Lung (tissue), 12 donors: ENCODE results near the gene IQGAP2. TPM values are rescaled to one million over a fixed set of nuclear protein-coding genes. Genes with fewer than 3 reads are reported as not detected.

Experiments
- ATAC-seq: fragments of 200-7000 bp; cut with Tn5 transposase; one replicate; pipeline ENCODE4 v1.9.1; 2020; ENCODE audit warnings: moderate number of reproducible peaks; ENCODE audit not compliant: insufficient read depth, low FRiP score
- DNase-seq, 3 donors: peaks; one replicate each; pipeline ENCODE4 v3.0.0-alpha.2; 2013 to 2017
- H3K27ac ChIP-seq, 2 donors: one replicate each; pipeline ENCODE4 v1.5.1; 2013; ENCODE audit warnings: mild to moderate bottlenecking in 2 of 2, moderate library complexity in 2 of 2, control low read depth in 1 of 2, inconsistent platforms in 1 of 2, low read depth in 1 of 2, low read length in 1 of 2
- H3K27me3 ChIP-seq, 3 donors: one replicate each; pipeline ENCODE4 v1.5.1; 2013; ENCODE audit warnings: low read length in 2 of 3; ENCODE audit not compliant: control insufficient read depth in 3 of 3, insufficient read depth in 3 of 3
- H3K36me3 ChIP-seq, 4 donors: one replicate each; pipeline ENCODE4 v1.5.1; 2013; ENCODE audit warnings: low read length in 4 of 4, mild to moderate bottlenecking in 1 of 4, moderate library complexity in 1 of 4; ENCODE audit not compliant: control insufficient read depth in 4 of 4, insufficient read depth in 4 of 4
- H3K4me1 ChIP-seq, 5 donors: one replicate each; pipeline ENCODE4 v1.5.1; 2013; ENCODE audit warnings: low read length in 5 of 5, mild to moderate bottlenecking in 2 of 5, moderate library complexity in 1 of 5; ENCODE audit not compliant: control insufficient read depth in 5 of 5, insufficient read depth in 5 of 5
- H3K4me3 ChIP-seq: one replicate; pipeline ENCODE4 v1.5.1; 2013; ENCODE audit warnings: mild to moderate bottlenecking, control low read depth, moderate library complexity
- H3K9ac ChIP-seq, 2 donors: one replicate each; pipeline ENCODE4 v1.5.1; 2013; ENCODE audit warnings: low read length in 2 of 2, control low read depth in 1 of 2; ENCODE audit not compliant: insufficient read depth in 1 of 2
- H3K9me3 ChIP-seq, 4 donors: one replicate each; pipeline ENCODE4 v1.5.1; 2013; ENCODE audit warnings: low read length in 3 of 4, mild to moderate bottlenecking in 1 of 4, moderate library complexity in 1 of 4; ENCODE audit not compliant: control insufficient read depth in 4 of 4, insufficient read depth in 3 of 4
- WGBS, 2 donors: extraction: QIAGEN DNeasy Blood & Tissue Kit; methylation state at CpG; one replicate each; pipeline ENCODE4 v1.1.7; 2013; 5-methylcytosine and 5-hydroxymethylcytosine counted together
- polyA plus RNA-seq, 2 donors: library from polyadenylated mRNA; stranded (reverse); fragments of 200-250 nt; gene quantifications; one replicate each; pipeline ENCODE4 v1.2.1, GENCODE V29; 2013
- total RNA-seq, 2 donors: library from RNA; depleted of rRNA in 1 of 2; stranded (reverse); fragments of >200 nt in 1 of 2; gene quantifications; one replicate each; pipeline ENCODE4 v1.2.1, GENCODE V29; 2014 to 2021
- TF ChIP-seq, protein P1 (sequence below): IDR thresholded peaks from 2 replicates; pipeline ENCODE4 v1.5.1; 2012; ENCODE audit warnings: mild to moderate bottlenecking; ENCODE audit errors: control extremely low read depth, extremely low read depth
- donor health status: control.
- donor health status: control.
- donor health status: Bipolar disorder and iron deficiency.
- donor health status: healthy.
- donor health status: DM: yes; HTN: yes; CAD: no.

IQGAP2 gene
- total and polyA plus RNA-seq, 4 donors: 6.0 to 33.6 (median 13.7) TPM

GRCh38 chr5:76700571-76700970, 297.5 kb downstream of the IQGAP2 start:
- WGBS, 2 donors: 94 to 97% methylated on average over 2 of the region's 2 CpGs
- TF ChIP-seq, protein P1, sequence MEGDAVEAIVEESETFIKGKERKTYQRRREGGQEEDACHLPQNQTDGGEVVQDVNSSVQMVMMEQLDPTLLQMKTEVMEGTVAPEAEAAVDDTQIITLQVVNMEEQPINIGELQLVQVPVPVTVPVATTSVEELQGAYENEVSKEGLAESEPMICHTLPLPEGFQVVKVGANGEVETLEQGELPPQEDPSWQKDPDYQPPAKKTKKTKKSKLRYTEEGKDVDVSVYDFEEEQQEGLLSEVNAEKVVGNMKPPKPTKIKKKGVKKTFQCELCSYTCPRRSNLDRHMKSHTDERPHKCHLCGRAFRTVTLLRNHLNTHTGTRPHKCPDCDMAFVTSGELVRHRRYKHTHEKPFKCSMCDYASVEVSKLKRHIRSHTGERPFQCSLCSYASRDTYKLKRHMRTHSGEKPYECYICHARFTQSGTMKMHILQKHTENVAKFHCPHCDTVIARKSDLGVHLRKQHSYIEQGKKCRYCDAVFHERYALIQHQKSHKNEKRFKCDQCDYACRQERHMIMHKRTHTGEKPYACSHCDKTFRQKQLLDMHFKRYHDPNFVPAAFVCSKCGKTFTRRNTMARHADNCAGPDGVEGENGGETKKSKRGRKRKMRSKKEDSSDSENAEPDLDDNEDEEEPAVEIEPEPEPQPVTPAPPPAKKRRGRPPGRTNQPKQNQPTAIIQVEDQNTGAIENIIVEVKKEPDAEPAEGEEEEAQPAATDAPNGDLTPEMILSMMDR: no peak

DNA sequence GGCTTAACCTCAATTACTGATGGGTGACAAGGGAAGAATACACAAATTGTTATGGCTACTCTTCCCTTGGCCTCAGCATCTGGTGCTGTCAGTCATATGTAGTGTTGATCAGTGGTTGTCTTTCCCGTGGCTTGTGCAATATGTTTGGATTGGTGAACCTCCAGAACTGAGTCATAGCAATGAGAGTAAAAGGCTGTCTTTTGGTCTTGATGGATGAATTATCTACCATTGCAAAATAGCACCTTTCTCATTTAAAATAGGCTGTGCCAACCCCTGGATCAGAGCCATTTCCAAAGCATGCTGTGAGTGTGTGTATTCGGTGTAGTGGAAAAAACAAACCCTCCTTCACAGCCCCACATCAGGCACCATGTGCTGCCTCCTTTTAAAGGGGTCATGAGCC, 298.2 kb downstream of the IQGAP2 start:
- H3K36me3 ChIP-seq: peaks cover 0 to 5% (median 2%) of the 10 kb centered on the region in 4 donors
- DNase-seq (no peak), ATAC-seq (no peak)

More at GRCh38 chr5:76700571-76700970, 297.5 kb downstream of the IQGAP2 start:
- no peak overlapping the region for H3K9ac ChIP-seq
- no peak overlapping the region for H3K27ac ChIP-seq
- H3K4me1 ChIP-seq: peaks cover 0 to 3% (median 0%) of the 10 kb centered on the region in 5 donors
- H3K4me3 ChIP-seq: no peak overlapping the region
- peaks cover 0 to 5% (median 2%) of the 10 kb centered on the region in 4 donors for H3K36me3 ChIP-seq
- H3K27me3 ChIP-seq: no peaks in the 10 kb centered on the region
- DNase-seq (no peak), ATAC-seq (no peak)
- H3K9me3 ChIP-seq: no peaks in the 10 kb centered on the region

DNA sequence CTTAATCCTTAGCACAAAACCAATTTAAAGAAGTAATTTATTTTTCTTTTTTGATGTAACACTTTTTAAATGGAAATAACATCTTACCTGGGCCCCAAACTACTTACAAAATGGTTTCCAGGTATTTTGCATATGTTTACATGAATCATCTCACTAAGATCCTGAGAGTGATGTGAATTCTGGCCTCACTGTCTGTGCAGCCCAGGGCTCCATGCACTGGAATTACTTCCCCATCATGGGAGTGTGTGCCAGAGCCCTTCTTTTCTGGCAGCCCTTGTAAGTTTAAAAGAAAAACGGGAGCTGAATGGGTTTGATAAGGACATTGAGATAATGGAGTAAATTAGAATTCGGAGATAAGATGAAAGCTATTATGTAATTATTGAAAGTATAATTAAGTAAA, 300.6 kb downstream of the IQGAP2 start:
- Histone ChIP-seq H3K9me3 (no peaks in the 10 kb centered on the region), H3K4me3 (no peak overlapping the region), H3K27me3 (no peaks in the 10 kb centered on the region), H3K36me3 (peaks cover 0 to 5% (median 2%) of the 10 kb centered on the region in 4 donors), H3K4me1 (peaks cover 0 to 6% (median 0%) of the 10 kb centered on the region in 5 donors), H3K27ac (no peak overlapping the region), H3K9ac (no peak overlapping the region)
- WGBS, 2 donors: 56 to 73% methylated on average over 2 of the region's 2 CpGs
- ATAC-seq: no peak
- TF ChIP-seq, protein P1: no peak
- DNase-seq: no peak

More for the DNA sequence above, 298.2 kb downstream of the IQGAP2 start:
- no peak overlapping the region for H3K27ac ChIP-seq
- no peak overlapping the region for H3K4me3 ChIP-seq
- no peak overlapping the region for H3K9ac ChIP-seq
- WGBS, 2 donors: 71 to 77% methylated on average over 2 of the region's 2 CpGs
- H3K27me3 ChIP-seq: no peaks in the 10 kb centered on the region
- H3K4me1 ChIP-seq: peaks cover 0 to 6% (median 0%) of the 10 kb centered on the region in 5 donors
- H3K9me3 ChIP-seq: no peaks in the 10 kb centered on the region
- TF ChIP-seq, protein P1: no peak

GRCh38 chr5:76704131-76704663, 301.1 kb downstream of the IQGAP2 start:
- ATAC-seq: no peak
- Histone ChIP-seq H3K27me3 (no peaks in the 10 kb centered on the region), H3K9me3 (no peaks in the 10 kb centered on the region), H3K4me1 (peaks cover 0 to 6% (median 0%) of the 10 kb centered on the region in 5 donors), H3K27ac (no peak overlapping the region), H3K9ac (no peak overlapping the region), H3K4me3 (no peak overlapping the region), H3K36me3 (peaks cover 0 to 5% (median 2%) of the 10 kb centered on the region in 4 donors)
- DNase-seq: no peak
- TF ChIP-seq, protein P1: no peak
